Stimulated activated CD8-positive, alpha-beta memory T cell treated with anti-CD3 and anti-CD28 coated beads, Interleukin-7, amount 100 ng/mL, for 4 hours (primary cell): ENCODE measurements around the gene MAP3K10.
A peak's percentile ranks its signal among the peaks of the same experiment; 100 is the strongest.

Experiments
- DNase-seq, 2 donors: peaks; one replicate each; pipeline ENCODE4 v3.0.0-alpha.2; 2020; ENCODE audit warnings: low read depth in 2 of 2

MAP3K10 gene

DNA sequence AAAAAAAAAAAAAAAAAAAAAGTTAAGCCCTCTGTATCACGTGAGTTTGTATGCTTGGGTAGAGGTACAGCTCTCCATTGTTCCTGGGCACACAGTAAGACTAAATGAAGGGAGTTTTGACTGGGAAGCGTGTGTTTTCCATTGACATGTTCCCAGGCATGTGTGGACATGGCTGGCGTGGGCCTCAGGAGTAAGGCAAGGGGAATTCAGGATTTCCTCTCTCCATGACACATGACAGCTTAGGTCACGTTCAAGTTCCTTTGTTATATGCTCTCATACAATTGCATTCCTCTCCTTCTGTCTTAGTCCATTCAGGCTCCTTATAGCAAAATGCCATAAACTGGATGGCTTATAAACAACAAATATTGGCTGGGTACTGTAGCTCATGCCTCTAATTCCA, 17.1 kb upstream of the MAP3K10 start:
- no peak for DNase-seq

GRCh38 chr19:40175820-40176219, 15.4 kb upstream of the MAP3K10 start:
- DNase-seq, result no peak

DNA sequence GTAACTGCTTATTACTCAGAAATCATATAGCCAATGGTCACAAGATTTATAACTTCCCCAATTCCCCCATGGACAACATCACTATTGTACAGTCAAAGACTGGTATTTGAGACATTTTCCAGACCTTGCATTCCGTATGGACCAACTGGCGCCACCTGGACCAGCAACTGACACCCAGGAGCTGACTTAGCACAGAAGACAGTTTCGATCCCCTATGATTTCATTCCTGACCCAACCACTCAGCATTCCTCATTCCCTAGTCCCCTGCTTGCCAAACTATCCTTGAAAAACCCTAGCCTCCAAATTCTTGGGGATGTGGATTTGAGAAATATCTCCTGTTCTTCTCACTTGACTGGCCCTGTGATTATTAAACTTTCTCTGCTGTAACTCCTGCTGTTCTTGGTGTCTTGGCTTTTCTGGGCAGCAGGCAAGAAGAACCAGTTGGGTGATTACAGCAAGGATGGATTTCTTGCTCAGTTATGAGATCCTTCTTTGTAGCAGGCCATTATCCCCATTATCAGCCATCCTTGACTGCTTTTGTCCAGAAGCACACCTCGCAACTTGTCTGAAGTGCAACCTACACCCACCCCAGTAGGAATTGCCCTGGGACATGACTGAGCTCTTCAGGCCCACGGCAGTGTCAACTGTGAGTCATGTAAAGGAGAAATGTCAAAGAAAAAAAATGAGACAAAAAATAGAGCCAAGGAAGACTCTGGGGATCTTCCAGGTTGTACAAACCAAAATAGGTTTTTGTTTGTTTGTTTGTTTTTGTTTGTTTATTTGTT, 13.7 kb upstream of the MAP3K10 start:
- DNase-seq, result no peak

DNA sequence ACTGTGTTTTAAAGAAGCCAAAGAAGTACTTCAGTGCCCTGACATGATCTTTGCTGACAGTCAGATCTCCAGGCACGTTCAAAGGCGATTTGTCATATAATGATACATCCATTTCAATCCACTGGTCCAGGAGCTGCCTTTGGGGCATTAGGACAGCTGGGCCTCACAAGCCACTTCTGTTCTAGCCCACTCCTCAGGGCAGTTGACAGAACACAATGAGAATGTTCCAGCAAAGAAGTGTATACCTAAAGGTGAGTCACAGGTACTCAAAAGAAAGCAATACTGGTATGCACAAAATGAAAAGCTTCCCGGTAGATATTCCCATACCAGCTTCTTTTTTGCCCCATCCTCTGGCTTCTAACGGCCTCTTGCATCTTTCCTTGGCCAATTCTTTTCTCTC, 12.5 kb upstream of the MAP3K10 start:
- no peak for DNase-seq

DNA sequence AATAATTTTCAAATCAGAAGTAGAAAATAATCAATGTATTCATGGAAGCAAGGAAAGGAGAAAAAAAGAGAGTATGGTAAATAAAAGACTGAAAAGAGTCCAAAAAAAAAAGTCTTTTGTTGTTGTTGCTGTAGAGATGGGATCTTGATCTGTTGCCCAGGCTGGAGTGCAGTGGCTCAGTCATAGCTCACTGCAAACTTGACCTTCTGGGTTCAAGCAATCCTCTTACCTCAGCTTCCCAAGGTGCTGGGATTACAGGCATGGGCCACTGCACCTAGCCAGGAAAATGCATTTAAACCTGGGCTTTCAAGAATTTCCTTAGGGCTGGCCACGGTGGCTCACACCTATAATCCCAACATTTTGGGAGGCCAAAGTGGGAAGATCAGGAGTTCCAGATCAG, 7.0 kb upstream of the MAP3K10 start:
- DNase-seq, result no peak

- peak in 1 of 2 donors; percentile 2 for DNase-seq
Observed at GRCh38 chr19:40191836-40192646, 815 bp downstream of the MAP3K10 start.

DNA sequence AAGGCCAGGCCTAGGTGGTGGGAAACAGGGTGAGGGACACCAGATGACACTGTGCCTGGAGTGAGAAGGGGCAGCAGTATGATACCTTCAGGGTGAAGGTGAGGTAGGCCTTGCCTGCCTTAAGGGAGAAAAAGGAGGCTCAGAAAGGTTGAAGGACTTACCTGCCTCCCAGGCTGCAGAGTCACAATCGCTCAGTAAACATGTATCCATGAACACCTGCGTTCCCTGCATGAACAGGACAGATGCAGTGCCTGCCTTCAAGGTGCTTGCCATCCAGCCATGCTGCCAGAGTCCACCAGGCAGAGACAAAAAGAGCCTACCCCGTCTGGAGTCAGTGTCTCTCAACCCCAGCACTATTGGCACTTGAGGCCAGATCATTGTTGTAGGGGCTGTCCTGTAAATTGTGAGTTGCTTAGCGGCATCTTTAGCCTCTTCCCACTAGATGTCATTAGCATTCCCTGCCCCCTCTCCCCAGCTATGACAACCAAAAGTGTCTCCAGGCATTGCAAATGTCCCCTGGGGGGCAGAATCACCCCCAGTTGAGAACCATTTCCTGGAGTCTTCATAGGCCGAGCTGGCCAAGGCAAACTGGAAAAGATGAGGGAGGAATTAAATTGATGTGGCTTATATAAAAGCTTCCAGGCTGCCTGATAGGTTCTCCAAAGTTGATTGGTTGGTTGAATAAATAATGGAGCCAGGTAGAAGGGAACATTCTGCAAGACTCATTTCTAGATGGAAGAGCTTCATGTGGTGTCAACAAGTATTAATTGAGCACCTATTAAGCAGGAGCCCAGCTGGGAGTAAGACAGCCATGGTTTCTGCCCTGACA, 1.7 kb downstream of the MAP3K10 start:
- DNase-seq, result no peak

- no peak for DNase-seq
Observed at GRCh38 chr19:40193587-40193849, 2.3 kb downstream of the MAP3K10 start.

DNA sequence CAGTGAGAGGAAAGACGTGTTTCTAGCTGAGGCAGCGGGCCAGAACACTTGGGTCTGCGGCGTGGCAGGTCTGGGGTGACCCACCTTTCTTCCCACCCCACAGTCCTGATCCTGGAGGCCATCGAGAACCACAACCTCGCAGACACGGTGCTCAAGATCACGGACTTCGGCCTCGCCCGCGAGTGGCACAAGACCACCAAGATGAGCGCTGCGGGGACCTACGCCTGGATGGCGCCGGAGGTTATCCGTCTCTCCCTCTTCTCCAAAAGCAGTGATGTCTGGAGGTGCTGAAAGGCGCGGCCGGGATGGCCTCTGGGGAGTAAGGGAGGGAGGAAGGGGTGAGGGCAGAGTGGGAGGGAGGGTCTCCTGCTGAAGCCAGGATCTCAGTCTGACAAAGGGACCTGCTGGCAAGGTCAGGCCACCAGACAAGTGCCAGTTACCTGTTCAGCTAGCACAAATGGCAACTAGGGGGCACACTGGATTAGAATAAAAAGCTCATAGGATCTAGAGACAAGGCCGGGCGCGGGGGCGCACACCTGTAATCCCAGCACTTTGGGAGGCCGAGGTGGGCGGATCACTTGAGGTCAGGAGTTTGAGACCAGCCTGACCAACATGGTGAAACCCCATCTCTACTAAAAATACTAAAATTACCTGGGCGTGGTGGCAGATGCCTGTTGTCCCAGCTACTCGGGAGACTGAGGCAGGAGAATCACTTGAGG, 7.2 kb downstream of the MAP3K10 start:
- DNase-seq, result no peak

DNA sequence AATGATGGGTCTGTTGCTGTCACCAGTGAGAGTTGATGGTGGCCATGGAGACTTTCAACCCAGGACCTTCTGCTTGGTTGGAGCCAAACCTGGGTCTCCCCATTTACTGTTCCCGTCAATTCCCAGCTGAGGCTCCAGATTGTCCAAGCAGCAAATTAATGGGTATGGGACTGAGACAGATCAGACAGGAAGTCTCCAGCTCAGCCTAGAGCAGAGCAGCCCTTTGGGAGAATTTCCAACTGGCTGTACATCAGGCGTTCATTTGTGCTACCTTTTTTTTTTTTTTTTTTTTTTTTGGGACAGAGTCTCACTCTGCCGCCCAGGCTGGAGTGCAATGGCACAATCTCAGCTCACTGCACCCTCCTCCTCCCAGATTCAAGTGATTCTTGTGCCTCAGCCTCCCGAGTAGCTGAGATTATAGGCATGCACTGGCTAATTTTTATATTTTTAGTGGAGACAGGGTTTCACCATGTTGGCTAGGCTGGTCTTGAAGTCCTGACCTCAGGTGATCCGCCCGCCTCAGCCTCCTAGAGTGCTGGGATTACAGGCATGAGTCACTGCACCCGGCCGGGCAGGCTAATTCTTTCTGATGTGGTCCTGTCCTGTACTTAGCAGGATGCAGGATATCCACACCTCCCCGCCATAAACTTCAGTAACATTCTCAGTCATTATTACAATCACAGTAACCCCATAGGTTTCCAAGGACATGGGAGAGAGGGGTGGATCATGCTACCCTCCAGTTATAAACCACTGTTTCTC, 9.3 kb downstream of the MAP3K10 start:
- no peak for DNase-seq

- DNase-seq, result no peak
Observed at GRCh38 chr19:40204381-40204780, 13.2 kb downstream of the MAP3K10 start.

- DNase-seq, result no peak
Observed at GRCh38 chr19:40205760-40206159, 14.5 kb downstream of the MAP3K10 start.

- no peak for DNase-seq
Observed at GRCh38 chr19:40208602-40209001, 17.4 kb downstream of the MAP3K10 start.

- no peak for DNase-seq
Observed at GRCh38 chr19:40210889-40211288, 19.7 kb downstream of the MAP3K10 start.

DNA sequence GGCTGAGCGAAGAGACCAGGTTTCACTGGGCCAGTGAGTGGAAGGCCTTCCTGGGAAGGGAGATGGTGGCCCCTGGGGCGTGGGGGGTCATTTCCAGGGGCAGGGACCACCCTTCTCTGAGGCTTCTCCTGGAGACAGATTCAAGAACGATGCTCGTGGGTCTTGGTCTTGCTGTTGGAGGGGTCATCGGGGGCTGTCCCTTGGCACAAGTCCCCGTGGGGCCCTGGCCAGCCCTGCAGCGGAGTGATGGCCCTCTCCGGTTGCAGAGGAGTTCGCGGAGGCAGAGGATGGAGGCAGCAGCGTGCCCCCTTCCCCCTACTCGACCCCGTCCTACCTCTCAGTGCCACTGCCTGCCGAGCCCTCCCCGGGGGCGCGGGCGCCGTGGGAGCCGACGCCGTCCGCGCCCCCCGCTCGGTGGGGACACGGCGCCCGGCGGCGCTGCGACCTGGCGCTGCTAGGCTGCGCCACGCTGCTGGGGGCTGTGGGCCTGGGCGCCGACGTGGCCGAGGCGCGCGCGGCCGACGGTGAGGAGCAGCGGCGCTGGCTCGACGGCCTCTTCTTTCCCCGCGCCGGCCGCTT, 22.1 kb downstream of the MAP3K10 start:
- DNase-seq, result no peak

GRCh38 chr19:40213882-40214570, 22.8 kb downstream of the MAP3K10 start:
- no peak for DNase-seq

DNA sequence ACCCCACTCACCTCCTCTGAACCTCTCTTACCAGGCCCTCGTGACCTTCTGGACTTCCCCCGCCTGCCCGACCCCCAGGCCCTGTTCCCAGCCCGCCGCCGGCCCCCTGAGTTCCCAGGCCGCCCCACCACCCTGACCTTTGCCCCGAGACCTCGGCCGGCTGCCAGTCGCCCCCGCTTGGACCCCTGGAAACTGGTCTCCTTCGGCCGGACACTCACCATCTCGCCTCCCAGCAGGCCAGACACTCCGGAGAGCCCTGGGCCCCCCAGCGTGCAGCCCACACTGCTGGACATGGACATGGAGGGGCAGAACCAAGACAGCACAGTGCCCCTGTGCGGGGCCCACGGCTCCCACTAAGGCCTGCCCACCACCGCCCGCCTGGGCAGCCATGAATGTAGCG, 23.7 kb downstream of the MAP3K10 start:
- DNase-seq, result no peak

- DNase-seq, result no peak
Observed at GRCh38 chr19:40216013-40216776, 25.0 kb downstream of the MAP3K10 start.

- no peak for DNase-seq
Observed at GRCh38 chr19:40216777-40217026, 25.5 kb downstream of the MAP3K10 start.
